PC-9 (cell line): Measurements from ENCODE around the gene JAG2. TPM values are rescaled to one million over a fixed set of nuclear protein-coding genes. Genes with fewer than 3 reads are reported as not detected.

Experiments used
- BruUV-seq: library from RNA; stranded (reverse); fragments of 400-500 nt; replicated peaks from 2 replicates; lab custom pipeline; 2021; lab: Mats Ljungman, UMichigan
- CTCF ChIA-PET: fragments of 300-600 bp; sonication (Branson Sonifier 250); formaldehyde crosslinking; loops from one replicate; lab custom pipeline; 2022; ENCODE audit warnings: antibody characterized with exemption; lab: Charles Lee
- POLR2A ChIA-PET: fragments of 300-600 bp; sonication (Branson Sonifier 250); formaldehyde crosslinking; loops from one replicate; lab custom pipeline; 2022; ENCODE audit warnings: antibody characterized with exemption; ENCODE audit not compliant: unreplicated experiment; lab: Charles Lee
- DNase-seq, 2 experiments: peaks; one replicate each; pipeline versions ENCODE4 v3.0.0 to v3.0.0-alpha.2; 2015 to 2022; ENCODE audit warnings: mixed read lengths in 1 of 2
- H2AFZ ChIP-seq: fragments of 200-600 bp; sonication (generic); 2 replicates; pipeline ENCODE4 v1.8.1; 2017; ENCODE audit warnings: antibody characterized with exemption
- H3F3A ChIP-seq: fragments of 200-600 bp; sonication (generic); 2 replicates; pipeline ENCODE4 v1.8.1; 2017; ENCODE audit warnings: antibody characterized with exemption, mild to moderate bottlenecking, low read depth; ENCODE audit not compliant: insufficient read depth
- H3K27ac ChIP-seq: fragments of 200-600 bp; sonication (generic); 2 replicates; pipeline ENCODE4 v1.6.1; 2016; ENCODE audit warnings: mixed run types
- H3K27me3 ChIP-seq: fragments of 200-600 bp; sonication (generic); 2 replicates; pipeline ENCODE4 v1.6.1; 2016; ENCODE audit warnings: low read depth, mixed run types; ENCODE audit not compliant: insufficient read depth
- H3K36me3 ChIP-seq: fragments of 200-600 bp; sonication (generic); 2 replicates; pipeline ENCODE4 v1.6.1; 2016; ENCODE audit warnings: low read depth, mixed run types
- H3K4me1 ChIP-seq: fragments of 200-600 bp; sonication (generic); replicated peaks from 2 replicates; pipeline ENCODE4 v1.6.1; 2016; ENCODE audit warnings: mixed run types; ENCODE audit not compliant: insufficient read depth
- H3K4me2 ChIP-seq: fragments of 200-600 bp; sonication (generic); 2 replicates; pipeline ENCODE4 v1.6.1; 2017; ENCODE audit warnings: mixed run types
- H3K4me3 ChIP-seq: fragments of 200-600 bp; sonication (generic); 2 replicates; pipeline ENCODE4 v1.6.1; 2016; ENCODE audit warnings: mixed run types
- H3K79me2 ChIP-seq: fragments of 200-600 bp; sonication (generic); 2 replicates; pipeline ENCODE4 v1.6.1; 2017; ENCODE audit warnings: low read depth, mixed run types
- H3K9me2 ChIP-seq: fragments of 200-600 bp; sonication (generic); 2 replicates; pipeline ENCODE4 v1.8.1; 2017; ENCODE audit warnings: mild to moderate bottlenecking; ENCODE audit not compliant: insufficient read depth
- H3K9me3 ChIP-seq: fragments of 200-600 bp; sonication (generic); 2 replicates; pipeline ENCODE4 v1.8.1; 2016; ENCODE audit warnings: low read depth; ENCODE audit not compliant: insufficient read depth
- H4K20me1 ChIP-seq: fragments of 200-600 bp; sonication (generic); 2 replicates; pipeline ENCODE4 v1.8.1; 2017; ENCODE audit not compliant: insufficient read depth
- CTCF ChIP-seq: fragments of 200-600 bp; sonication (generic); conservative IDR thresholded peaks from 2 replicates; pipeline ENCODE4 v1.6.1; 2017; ENCODE audit warnings: mixed run types, antibody characterized with exemption, mild to moderate bottlenecking, moderate library complexity
- EZH2 ChIP-seq: fragments of 200-600 bp; sonication (generic); IDR thresholded peaks from 2 replicates; pipeline ENCODE4 v1.8.0; 2017; ENCODE audit warnings: antibody characterized with exemption, low read depth
- intact Hi-C: fragments of 100-400 bp; cut with micrococcal nuclease; formaldehyde crosslinking; loops from one replicate; pipeline ENCODE4 v1.10.0; 2022; ENCODE audit not compliant: unreplicated experiment
- total RNA-seq: library from RNA; stranded (reverse); gene quantifications from 2 replicates; pipeline ENCODE4 v1.2.3, GENCODE V29; 2021

JAG2 gene
- total RNA-seq, 1 experiment from 2014 or later, result 17.8 TPM

GRCh38 chr14:105172476-105172875, 3.9 kb upstream of the JAG2 start:
- Histone ChIP-seq H3K27ac (no peak overlapping the region), H3K79me2 (no peaks in the 10 kb centered on the region), H3K36me3 (no peaks in the 10 kb centered on the region), H2AFZ (no peak overlapping the region), H3K9me3 (no peaks in the 10 kb centered on the region), H3K27me3 (no peaks in the 10 kb centered on the region), H3F3A (peaks cover 5% of the 10 kb centered on the region), H3K4me3 (no peak overlapping the region), H4K20me1 (peaks cover 13% of the 10 kb centered on the region), H3K4me1 (peaks cover 5% of the 10 kb centered on the region), H3K9me2 (no peaks in the 10 kb centered on the region), H3K4me2 (no peak overlapping the region)
- DNase-seq, result no peak
- CTCF ChIA-PET, result no interaction called here
- intact Hi-C loops, result no loop called here
- BruUV-seq, result no TSS peak
- no peak for TF ChIP-seq EZH2
- TF ChIP-seq CTCF, result no peak
- POLR2A ChIA-PET, result no interaction called here

GRCh38 chr14:105171004-105171673, 2.6 kb upstream of the JAG2 start:
- Histone ChIP-seq H3K9me2 (no peaks in the 10 kb centered on the region), H3K36me3 (no peaks in the 10 kb centered on the region), H4K20me1 (peaks cover 7% of the 10 kb centered on the region; the same call in 1 of the 2 replicates), H3K4me3 (no peak overlapping the region), H3K79me2 (peaks cover 10% of the 10 kb centered on the region; the same call in 1 of the 2 replicates), H3K4me2 (no peak overlapping the region), H3K27me3 (no peaks in the 10 kb centered on the region), H3F3A (peaks cover 5% of the 10 kb centered on the region; the same call in 1 of the 2 replicates), H3K27ac (no peak overlapping the region), H3K9me3 (no peaks in the 10 kb centered on the region), H2AFZ (no peak overlapping the region), H3K4me1 (peaks cover 11% of the 10 kb centered on the region)
- intact Hi-C loops, result no loop called here
- POLR2A ChIA-PET, result interaction anchor here (0.6 kb wide), 1 partner anchor 14 kb away, joined by 43 read pairs; no protein-coding TSS in a partner anchor
- TF ChIP-seq CTCF (no peak), EZH2 (no peak)
- BruUV-seq, result no TSS peak
- DNase-seq, result no peak
- CTCF ChIA-PET, result no interaction called here

GRCh38 chr14:105169776-105170655, 1.4 kb upstream of the JAG2 start:
- Histone ChIP-seq H3K4me3 (no peak overlapping the region), H3K9me3 (no peaks in the 10 kb centered on the region), H4K20me1 (peaks cover 7% of the 10 kb centered on the region; the same call in 1 of the 2 replicates), H2AFZ (no peak overlapping the region), H3F3A (no peaks in the 10 kb centered on the region), H3K36me3 (no peaks in the 10 kb centered on the region), H3K27me3 (no peaks in the 10 kb centered on the region), H3K9me2 (no peaks in the 10 kb centered on the region), H3K79me2 (peaks cover 19% of the 10 kb centered on the region), H3K27ac (no peak overlapping the region), H3K4me1 (peaks cover 22% of the 10 kb centered on the region), H3K4me2 (no peak overlapping the region)
- DNase-seq, result no peak
- intact Hi-C loops, result no loop called here
- CTCF ChIA-PET, result interaction anchor here (0.5 kb wide), 1 partner anchor 1353 kb away, joined by 4 read pairs; no protein-coding TSS in a partner anchor
- BruUV-seq, result no TSS peak
- POLR2A ChIA-PET, result no interaction called here
- TF ChIP-seq CTCF (no peak), EZH2 (no peak)
